Glomerular endothelial cell (primary cell): ENCODE data around the gene KCTD13. TPM values are rescaled to one million over a fixed set of nuclear protein-coding genes. Genes with fewer than 3 reads are reported as not detected.
"Not testable (repeated sequence)": the region's sequence is repeated elsewhere in the genome, so short reads cannot be mapped to it uniquely, and the experiment has no call there.

ENCODE experiments used
- DNase-seq: peaks from one replicate; pipeline ENCODE4 v3.0.0-alpha.2; 2011; ENCODE audit warnings: low read depth, low spot score; ENCODE audit errors: extremely low read depth
- total RNA-seq: library from RNA; depleted of rRNA; stranded (reverse); fragments of >200 nt; gene quantifications from 2 replicates; pipeline ENCODE4 v1.2.3, GENCODE V29; 2015

Gene KCTD13
- total RNA-seq, 1 donor from 2014 or later, result 36.2 TPM

GRCh38 chr16:29947897-29948296 is 21.9 kb upstream of the KCTD13 start:
- DNase-seq, result no peak

GRCh38 chr16:29943846-29944799 is 18.1 kb upstream of the KCTD13 start:
- no peak for DNase-seq

GRCh38 chr16:29940656-29941055 is 14.6 kb upstream of the KCTD13 start:
- DNase-seq, result no peak

GRCh38 chr16:29931750-29932149 is 5.7 kb upstream of the KCTD13 start:
- not testable (repeated sequence) for DNase-seq

GRCh38 chr16:29927070-29927905 is 1.3 kb upstream of the KCTD13 start:
- DNase-seq, result no peak

GRCh38 chr16:29926711-29927052 is 656 bp upstream of the KCTD13 start:
- no peak for DNase-seq

- no peak for DNase-seq
Observed at GRCh38 chr16:29925105-29925756, 795 bp downstream of the KCTD13 start.

GRCh38 chr16:29922986-29923501 is 3.0 kb downstream of the KCTD13 start:
- no peak for DNase-seq

GRCh38 chr16:29922326-29922725 is 3.7 kb downstream of the KCTD13 start:
- no peak for DNase-seq

- no peak for DNase-seq
Observed at GRCh38 chr16:29921034-29921385, 5.0 kb downstream of the KCTD13 start.

- DNase-seq, result no peak
Observed at GRCh38 chr16:29920288-29921033, 5.6 kb downstream of the KCTD13 start.

GRCh38 chr16:29916979-29917378 is 9.0 kb downstream of the KCTD13 start:
- DNase-seq, result no peak

- no peak for DNase-seq
Observed at GRCh38 chr16:29915590-29916247, 10.3 kb downstream of the KCTD13 start.

GRCh38 chr16:29913514-29913913 is 12.5 kb downstream of the KCTD13 start:
- DNase-seq, result no peak

GRCh38 chr16:29912087-29912486 is 13.9 kb downstream of the KCTD13 start:
- DNase-seq, result no peak

- no peak for DNase-seq
Observed at GRCh38 chr16:29911676-29912010, 14.4 kb downstream of the KCTD13 start.

- no peak for DNase-seq
Observed at GRCh38 chr16:29910819-29911675, 15.0 kb downstream of the KCTD13 start.

- not testable (repeated sequence) for DNase-seq
Observed at GRCh38 chr16:29909851-29910250, 16.2 kb downstream of the KCTD13 start.

GRCh38 chr16:29909391-29909790 is 16.6 kb downstream of the KCTD13 start:
- no peak for DNase-seq
